HG02763 (cell line): Measurements from ENCODE around the gene SMG6.

Experiments used
- ATAC-seq: cut with Tn5 transposase; IDR thresholded peaks from one replicate; pipeline ENCODE4 v1.9.1; 2021; ENCODE audit warnings: mild to moderate bottlenecking, moderate library complexity; ENCODE audit not compliant: unreplicated experiment

SMG6 gene

DNA sequence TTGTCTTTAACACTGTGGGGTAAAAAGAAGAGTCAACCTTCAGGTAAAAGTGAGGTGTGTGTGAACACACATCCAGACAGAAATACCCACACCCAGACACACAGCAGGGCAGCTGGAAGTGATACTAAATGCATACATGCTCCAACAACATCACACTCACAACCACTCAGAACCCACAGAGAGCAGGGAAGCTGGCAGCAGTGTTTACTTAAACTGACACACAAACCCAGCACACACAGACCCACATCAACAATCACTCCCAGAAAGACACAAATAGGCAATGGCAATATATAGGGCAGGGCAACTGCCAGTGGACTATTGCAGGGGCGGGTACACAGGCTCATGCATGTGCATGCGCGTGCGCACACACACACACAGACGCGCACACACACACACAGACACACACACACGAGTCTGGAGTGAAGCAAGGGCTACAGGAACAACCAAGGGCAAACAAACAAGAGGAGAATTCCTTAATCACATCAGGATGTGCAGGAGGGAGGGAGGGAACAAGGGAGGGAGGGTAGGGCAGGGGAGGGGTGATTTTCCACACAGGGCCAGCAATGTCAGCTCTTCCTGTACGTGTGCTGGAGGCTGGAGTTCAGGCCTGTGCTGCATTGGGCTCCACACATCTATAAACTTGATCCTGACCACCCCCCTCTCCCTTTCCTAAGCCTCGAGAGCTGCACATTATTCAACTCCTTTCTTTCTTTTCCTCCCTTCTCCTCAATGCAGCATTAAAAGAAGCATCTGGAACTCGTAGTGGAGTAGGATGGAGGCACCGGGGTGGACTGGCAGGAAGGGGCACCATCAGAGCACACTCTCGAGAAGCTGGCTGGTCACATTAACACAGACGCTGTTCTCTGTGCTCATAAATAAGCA lies 218.6 kb downstream of the SMG6 start:
- no peak for ATAC-seq

DNA sequence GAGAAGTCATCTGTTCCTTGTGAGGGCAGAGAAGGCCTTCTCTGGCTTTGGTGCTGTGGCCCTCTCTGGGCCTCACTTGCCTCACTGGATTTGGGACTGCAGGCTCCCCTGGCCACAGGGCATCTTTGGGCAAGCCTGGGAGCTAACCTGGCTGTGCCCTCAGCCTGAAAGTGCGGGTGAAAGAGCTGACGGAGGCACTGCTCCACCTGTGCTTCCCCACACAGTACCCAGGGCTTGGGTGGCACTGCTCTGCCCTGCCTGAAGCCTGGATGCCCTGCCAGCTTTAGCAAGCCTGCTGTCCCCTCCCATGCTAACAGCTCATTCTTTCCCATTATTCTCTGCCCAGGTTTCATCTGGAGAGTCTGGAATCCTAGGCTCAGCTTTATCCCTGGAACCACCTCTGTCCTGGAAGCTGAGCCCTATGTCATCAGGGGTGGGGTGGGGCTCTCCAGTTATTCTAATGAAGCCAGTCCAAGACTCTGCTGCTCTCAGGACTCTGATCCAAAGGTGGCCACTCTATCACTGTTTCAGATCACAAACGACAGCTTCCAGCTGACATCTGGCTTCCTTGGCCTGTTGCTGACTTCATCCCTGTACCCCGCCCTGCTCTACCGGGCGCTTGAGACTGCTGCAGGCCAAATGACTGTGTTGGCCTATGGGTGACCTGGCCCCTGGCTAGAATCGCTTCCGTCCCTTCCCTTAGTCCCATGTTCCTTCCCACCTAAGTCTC lies 219.4 kb downstream of the SMG6 start:
- ATAC-seq: no peak

DNA sequence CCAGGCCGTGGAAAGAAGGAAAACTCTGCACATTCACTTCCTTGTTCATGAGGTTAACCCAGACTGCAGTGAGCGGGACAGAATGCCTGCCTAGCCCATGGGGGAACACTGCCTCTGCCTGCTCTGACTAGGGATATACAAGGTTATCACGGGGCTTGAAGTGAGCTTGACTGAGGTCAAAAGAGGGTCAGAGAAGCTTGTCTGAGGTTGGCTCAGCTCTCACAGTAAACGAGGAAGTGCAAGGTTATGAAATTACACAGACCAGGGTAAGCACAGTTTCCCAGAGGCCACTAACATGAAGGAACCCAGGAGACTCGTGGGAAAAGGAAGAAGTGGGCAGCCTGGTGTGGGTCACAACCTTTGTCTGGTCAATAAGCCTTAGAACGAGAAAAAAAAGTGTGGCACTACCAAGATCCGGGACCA lies 220.0 kb downstream of the SMG6 start:
- no peak for ATAC-seq

DNA sequence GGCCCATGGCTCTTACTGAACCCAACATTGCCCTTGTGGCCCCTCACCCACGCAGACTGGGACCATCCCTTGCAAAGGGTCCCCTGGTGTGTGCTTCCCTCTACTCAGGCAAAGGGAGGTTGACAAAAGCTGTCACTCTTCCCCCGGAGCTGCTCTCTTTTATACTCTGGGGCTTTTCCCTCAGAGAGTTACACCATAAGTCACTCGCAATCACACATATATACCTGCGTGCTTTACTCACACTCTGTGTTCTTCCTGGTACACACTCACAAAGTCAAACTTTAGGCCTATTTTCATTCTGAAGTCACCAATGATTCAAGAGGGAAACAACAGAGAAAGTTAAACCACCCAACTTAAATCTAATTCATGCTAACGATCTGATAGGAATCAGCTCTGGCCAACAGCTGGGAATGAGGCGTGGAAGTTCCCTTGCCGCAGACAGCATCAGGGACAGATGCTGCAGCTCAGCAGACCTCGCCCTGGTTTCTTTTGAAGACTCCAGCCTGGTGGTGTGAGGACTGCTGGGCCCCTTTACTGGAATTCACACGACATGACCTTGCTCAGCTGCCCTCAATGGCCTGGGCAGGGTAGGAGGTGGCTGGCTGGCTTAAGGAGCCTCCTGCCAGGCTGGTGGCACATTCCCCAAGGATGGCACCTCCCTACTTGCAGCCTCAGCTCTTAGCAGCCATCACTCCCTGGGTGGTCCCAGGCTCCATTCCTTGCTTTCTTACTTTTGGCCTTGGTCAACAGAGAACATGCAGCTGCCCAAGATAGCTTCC lies 221.4 kb downstream of the SMG6 start:
- ATAC-seq: no peak

DNA sequence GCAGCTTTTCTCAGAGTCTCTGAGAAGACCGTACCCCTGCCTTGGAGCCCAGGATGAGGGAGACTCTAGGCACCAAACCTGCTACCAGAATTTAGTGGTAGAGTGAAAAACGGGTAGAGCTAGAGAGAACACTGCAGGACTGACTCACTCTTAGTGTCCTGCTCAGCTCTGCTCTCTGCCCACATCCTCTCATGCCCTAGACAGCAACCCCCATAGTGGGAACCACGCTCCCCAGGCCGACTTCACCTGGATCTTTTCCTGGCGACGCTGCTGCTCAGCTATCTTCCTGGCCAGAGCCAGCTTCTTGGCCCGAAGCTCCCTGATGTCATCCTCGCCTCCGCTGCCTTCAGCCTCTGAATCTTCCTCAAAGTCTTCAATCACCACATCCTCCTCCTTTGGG lies 222.0 kb downstream of the SMG6 start:
- no peak for ATAC-seq

DNA sequence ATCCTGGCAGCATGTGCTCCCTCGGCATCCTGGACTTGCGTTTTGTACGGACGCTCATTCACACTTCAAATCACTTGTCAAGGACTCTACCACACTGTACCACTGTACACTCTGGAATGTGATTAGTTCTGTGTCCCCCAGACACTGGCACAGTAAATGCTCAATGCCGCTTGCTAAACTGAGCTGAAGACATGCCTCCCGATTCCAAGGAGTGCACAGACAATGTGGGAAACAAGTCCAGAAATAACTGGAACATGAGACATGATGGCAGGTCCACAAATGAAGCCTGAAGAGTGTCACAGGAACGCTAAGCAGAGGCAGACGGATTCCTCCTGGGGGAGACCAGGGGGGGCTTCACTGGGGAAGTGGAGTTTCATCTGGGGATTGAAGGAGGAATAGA lies 226.5 kb downstream of the SMG6 start:
- ATAC-seq: no peak

DNA sequence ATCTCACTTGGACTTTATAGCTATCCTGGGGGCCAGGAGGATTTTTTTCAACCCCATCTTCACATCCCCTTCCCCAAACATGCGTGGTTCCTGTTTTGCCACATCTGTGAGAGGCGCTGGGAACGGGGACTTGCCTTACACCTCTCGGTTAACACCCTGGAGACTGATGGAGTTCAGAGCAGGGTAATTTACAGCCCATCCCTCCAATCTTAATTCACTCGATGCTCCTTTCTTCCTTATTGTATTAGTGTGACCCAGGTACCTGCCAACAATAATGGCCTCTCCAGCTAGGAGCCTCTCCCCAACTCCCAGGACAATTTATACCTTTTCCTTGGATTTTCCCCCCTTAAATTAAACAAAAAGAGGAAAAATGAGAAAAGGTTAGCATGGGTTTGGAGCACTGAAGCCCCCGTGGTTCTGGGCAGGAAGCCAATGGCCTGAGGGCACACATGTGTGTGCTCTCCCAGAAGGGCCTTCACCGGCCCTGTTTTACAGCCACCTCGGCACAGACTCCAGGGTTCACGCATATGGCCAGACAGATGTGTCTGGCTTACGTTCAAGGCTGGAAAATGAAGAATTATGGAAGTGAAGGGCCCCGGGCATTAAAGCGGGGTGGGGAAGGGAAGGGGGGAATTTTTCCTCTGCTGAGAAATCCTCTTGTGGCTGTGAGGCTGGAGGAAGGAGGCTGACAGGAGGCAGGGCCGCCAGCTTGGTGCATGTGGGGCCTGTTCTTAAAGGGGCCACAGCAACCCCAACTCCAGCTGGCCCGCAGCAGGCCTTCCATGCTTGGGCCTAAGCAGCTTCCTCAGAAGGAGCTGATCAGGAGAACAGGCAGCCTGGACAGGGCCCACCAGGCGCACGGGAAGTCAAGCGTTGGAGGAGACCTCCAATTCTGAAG lies 227.2 kb downstream of the SMG6 start:
- no peak for ATAC-seq

DNA sequence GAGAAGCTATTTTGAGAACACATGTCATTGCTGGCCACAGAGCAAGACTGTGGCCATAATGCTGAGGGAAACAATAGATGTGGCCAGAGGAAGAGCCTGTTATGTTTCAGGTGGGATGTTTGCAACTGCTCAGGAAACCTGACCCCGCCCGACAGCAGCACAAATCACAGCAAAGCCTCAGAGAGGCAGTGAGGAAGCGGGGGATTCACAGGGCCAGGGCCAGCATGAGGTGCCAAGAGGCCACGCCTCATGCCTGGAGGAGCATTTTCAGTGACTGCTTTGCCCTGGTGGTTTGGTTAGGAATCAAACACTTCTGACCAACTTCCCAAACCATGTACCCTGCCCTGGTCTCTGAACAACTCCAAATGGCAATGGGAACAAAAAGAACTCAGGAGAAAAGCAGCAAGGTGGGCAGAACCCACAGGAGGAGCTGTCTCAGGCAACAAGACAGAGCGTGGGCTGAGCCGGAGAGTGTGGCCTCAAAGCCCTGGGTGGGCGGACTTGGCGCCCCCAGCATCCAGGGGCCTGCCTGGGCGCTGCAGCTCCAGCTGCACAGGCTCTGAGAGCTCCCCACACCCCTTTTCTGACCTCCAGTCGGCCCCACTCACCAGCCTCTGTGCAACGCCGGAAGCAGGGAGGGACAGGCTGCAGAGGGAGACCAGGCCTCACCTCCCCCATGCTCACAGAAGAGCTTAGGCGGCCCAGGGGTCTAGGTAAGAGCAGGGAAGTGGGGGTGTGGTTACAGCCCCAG lies 228.1 kb downstream of the SMG6 start:
- no peak for ATAC-seq

DNA sequence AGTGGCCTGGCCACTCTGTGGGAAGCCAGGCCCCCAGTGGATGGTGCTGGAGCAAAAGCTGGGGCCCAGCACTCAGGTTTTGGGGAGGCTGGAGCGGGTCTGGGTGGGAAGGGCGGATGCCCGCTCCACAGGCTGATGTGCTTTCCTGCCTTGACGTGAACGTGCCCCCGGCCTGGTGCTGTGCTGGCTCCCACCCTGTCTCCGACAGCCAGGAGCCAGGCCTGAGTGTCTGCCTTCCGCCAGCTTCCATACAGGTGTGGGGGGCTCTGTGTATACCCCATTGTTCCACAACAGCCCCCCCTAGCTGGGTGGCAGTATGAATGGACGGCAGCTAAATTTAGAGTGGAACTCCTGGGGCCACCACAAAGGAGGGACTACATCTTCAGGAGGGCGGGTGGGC lies 228.7 kb downstream of the SMG6 start:
- ATAC-seq: no peak

DNA sequence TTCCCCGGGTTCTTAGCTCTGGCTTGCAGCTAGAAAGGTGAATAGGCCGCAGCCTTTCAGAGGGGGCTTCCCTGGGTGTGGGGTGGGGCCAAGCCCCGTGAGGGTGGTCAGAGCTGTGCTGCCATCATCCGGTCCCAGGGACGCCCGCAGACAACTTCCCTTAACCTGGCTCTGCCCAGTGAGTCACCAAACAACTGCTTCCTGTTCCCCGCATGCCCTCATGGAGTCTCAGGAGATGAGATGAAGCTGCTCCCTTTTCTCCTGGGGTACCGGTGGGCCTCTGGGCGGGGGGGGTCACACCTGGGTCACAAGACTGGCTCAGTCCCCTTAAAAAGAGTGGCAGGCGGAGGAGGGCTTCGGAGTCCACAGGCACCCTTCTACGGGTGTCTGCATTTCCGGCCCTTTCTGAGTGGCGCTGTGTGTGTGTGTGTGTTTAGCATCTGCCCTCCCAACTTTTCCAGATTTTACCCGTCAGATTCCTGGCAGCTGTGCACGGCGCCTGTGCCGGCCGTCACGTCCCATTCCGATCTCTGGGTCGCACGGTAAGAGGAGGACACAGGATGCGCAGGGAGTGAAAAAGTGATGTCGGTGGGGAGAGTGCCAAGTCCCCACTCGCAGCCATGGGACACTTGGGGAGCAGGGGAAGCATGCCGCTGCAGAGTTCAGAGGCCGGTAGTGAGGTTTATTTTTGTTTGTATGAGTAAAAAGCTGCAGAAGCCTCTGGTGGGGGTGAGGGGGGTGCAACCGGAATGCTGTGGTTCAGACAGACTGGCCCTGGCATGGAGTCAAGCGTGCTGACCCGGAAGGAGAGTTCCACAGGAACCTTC lies 231.9 kb downstream of the SMG6 start:
- ATAC-seq: no peak

DNA sequence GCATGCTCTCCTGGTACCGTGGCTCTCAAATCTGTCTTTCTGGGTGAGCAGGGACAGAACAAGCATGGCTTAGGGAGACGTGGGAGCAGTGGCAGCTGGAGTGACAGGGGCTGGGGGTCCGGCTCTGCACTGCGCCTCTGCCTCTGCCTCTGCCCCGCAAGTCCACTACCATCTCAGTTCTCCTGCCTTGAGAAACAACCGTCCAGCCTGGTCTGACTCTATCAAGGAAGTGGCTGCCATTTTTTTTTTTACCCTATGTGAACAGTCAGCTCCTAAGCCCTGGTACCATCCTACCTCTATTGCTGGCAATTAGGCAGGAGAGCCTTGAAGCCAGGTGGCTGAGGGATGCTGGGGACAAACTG lies 232.6 kb downstream of the SMG6 start:
- ATAC-seq: no peak

DNA sequence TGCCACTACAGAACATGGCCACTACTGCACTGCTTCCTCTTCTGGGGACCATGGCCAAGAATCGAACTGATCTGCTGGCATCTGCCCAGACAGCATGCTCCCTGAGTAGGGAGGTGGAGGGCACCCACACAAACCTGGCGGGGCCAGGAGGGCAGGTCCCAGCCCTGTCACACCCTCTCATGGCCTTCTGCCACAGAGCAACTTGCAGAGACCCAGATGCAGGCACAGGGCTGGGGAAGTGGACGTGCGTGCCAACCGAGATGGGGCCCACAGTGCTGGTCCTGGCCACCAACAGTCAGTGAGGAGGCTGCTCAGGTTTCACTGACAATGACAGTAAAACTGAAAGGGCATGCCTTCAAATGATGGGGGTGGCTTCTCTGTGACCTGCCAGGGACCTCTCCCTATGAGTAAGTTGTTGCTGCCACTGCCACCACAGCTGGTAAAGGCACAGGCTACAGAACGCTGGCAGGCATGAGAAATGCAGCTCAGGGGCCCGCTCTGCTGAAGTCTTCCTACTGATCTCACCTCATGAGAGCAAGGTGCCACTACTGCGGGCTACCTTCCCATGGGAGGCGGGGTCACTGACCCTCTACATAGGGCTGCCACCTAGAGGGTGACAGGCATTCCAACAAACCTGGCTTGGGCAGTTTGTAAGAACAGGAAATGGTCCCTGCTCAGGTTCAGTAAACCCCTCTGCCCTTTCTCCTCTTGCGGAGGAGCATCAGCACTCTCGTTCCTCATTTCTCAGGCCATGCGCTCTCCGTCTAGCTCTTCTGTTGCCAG lies 233.2 kb downstream of the SMG6 start:
- peak; percentile 68 for ATAC-seq

DNA sequence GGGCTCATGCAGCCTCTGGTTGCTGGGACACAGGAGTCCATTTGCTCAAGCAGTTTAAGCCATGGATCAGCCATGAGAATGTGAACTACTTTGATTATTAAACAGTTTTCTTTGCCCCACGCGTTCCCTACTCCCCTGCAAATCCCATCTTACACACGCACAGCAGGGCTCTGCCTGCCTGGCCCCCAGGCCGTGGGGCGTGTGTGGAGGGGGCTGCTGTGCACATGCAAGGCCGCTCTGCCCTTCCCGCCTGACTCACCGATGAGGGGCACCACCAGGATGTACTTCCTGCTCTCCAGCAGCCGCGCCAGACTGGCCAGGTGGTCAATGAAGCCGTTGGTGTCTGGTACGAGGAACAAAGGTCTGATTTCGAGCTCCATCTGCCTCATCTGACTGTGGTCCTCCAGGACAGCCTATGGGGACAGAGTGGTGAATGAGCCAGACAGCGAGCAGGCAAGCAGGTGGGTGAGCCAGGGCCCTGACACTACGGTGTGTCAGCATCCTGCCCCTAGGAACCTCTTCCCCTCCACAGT lies 235.0 kb downstream of the SMG6 start:
- no peak for ATAC-seq

DNA sequence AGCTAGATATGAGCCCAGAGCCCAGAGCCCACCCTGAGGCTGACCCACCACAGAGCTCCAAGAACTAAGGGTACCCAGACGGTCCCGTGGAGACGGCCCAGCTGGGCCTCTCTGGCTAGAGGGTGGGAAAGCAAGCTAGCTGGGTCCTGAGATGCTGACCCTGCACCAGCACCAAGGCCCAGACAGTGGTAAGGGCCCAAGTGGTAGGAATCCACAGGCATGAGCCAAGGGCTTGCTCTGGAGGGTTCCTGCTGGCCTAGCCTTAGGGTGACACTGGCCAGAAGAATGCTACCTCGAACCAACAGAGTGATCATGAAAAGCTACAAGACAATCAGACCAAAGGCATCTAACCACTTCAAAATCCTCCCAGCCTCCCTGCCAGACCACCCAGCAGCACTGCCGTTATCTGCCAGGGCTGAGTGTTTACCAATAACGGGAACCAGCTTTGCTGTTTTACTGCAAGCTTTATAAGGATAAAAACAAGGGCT lies 235.5 kb downstream of the SMG6 start:
- no peak for ATAC-seq

DNA sequence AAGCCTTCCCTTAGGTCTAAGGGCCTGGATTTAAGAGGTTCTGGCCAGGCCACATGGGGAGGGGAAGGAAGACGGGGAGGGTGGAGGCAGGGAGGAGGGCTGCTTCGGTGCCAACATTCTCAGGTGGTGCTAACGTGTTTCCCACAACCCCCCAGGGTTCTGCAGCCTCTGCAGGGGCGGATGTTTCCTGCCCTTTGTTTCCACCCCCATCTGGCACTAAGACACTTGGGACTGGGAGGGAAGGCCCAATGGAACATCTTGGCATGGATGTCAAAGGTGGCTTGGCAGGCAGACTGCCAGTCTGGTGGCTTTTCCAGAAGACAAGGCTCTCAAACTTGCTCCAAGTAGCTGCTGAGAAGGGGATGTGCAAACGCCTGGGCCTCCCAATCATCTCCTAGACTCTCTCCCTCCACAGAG lies 236.0 kb downstream of the SMG6 start:
- ATAC-seq: no peak

DNA sequence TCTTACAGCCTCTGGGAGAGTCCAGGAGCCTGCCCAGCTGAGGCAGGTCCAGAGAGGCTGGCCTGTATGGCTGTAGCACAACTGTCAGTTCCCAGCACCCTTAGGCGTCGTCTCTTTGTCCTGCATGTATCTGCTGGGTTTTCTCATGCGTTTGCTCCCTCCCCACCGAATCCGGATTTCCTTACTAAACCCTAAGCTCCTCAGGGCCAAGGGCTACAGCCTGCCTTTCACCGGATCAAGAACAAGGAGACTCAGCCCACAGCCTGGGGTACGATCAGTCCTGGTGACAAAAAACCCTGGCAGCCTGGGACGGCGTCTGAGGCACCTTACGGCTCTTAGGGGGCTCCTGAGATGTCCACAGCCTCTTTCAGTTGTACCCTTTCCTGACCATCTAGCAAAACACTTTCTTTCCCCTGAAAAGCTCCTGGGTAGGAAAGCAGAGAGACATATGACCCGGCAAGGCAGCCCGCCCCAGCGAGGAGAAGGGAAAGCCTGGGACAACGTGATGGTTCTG lies 236.5 kb downstream of the SMG6 start:
- ATAC-seq: no peak

DNA sequence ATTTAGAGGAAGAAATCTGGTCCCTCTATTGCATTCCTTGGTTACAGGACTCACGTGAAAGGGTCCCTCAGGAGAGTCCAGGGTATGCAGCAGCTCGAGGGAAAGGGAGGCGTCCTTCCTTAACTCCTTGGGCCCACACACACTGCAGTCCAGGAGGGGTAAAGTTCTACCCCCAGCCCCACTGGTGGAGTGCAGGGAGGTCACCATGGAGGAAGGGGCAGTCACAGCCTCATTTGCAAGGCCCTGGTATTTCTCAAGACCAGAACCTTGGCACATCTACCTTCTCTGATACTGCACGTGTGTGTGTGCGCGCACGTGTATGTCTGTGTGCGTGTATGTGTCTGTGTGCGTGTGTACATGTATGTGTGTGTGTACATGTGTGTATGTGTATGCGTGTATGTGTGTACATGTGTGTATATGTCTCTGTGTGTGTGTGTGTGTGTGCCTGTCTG lies 237.6 kb downstream of the SMG6 start:
- ATAC-seq: no peak
